ENCODE data around the gene PPP2R2C.

GRCh38 chr4:6502147-6502546, 29.7 kb upstream of the PPP2R2C start:
- TF ChIP-seq HDGF (IDR thresholded peaks at IDR 0.05; ENCODE audit: borderline replicate concordance): no peak
- TF ChIP-seq BHLHE40 (IDR thresholded peaks at IDR 0.05; ENCODE audit: borderline replicate concordance): no peak
- TF ChIP-seq FOXM1 (IDR thresholded peaks at IDR 0.05; ENCODE audit: borderline replicate concordance): no peak
- no peak for TF ChIP-seq CTBP1 (IDR thresholded peaks at IDR 0.05; ENCODE audit: borderline replicate concordance)
- no peak for TF ChIP-seq SP1 (IDR thresholded peaks at IDR 0.05)
- TF ChIP-seq SUZ12 (IDR thresholded peaks at IDR 0.05): no peak
- no peak for TF ChIP-seq LEF1 (IDR thresholded peaks at IDR 0.05; ENCODE audit: borderline replicate concordance)
- no peak for TF ChIP-seq FOXA1 (IDR thresholded peaks at IDR 0.05)
- TF ChIP-seq ARNT (IDR thresholded peaks at IDR 0.05): no peak
- TF ChIP-seq ZNF384 (IDR thresholded peaks at IDR 0.05): no peak
- no peak for TF ChIP-seq L3MBTL2 (conservative IDR thresholded peaks at IDR 0.05)

Measured in HEK293T (cell line).